ENCODE data around the gene ENKD1. TPM values are rescaled to one million over a fixed set of nuclear protein-coding genes. Genes with fewer than 3 reads are reported as not detected.

ENKD1 gene
- total and polyA plus RNA-seq, 2 of the 4 experiments (the other 2 are of a cell fraction), result 2.9 to 6.3 TPM

DNA sequence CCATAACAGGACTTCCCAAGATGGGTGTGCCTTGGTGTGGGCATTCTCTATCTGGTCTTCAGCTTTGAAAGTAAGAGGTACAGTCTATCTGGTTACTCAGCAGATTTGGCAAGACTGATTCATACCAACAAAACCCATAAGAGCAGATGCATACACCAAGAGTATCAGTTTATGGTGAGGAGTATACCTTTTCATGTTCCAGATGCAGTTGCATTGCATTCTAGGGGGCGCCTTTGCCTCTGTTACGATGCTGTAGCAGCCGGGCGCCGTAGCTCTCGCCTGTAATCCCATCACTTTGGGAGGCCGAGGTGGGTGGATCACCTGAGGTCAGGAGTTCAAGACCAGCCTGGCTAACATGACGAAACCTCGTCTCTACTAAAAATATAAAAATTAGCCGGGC, 52.7 kb downstream of the ENKD1 start:
- Histone ChIP-seq H3K18ac (ENCODE audit: low read depth, low read length) (no peak overlapping the region), H4K8ac (ENCODE audit: low read depth in 2 of 2, low read length in 2 of 2) (no peak overlapping the region), H3K14ac (replicated peaks; ENCODE audit: low read depth, low read length) (no peak overlapping the region), H4K5ac (ENCODE audit: low read depth, low read length) (no peak overlapping the region), H4K20me1 (ENCODE audit: insufficient read depth, low read length) (no peaks in the 10 kb centered on the region; the same call in 1 of the 2 replicates), H2AK5ac (ENCODE audit: low read depth, low read length) (no peak overlapping the region), H2AFZ (replicated peaks; ENCODE audit: low read length, poor library complexity) (no peak overlapping the region), H3K56ac (ENCODE audit: extremely low read depth, insufficient read depth, low read length) (no peak overlapping the region), H3K36me3 (ENCODE audit: control insufficient read depth, insufficient read depth, low read length) (peaks cover 20% of the 10 kb centered on the region), H4K91ac (ENCODE audit: insufficient read depth, low read depth, low read length) (no peak overlapping the region), H2BK5ac (ENCODE audit: low read depth, low read length, poor library complexity, severe bottlenecking) (no peak overlapping the region), H3K4me3 (ENCODE audit: insufficient read depth, low read depth, low read length) (no peak overlapping the region), H2AK9ac (replicated peaks; ENCODE audit: low read depth, low read length, poor library complexity) (no peak overlapping the region), H3K23ac (ENCODE audit: low read depth, low read length) (no peak overlapping the region), H3K4me2 (ENCODE audit: low read depth, low read length) (no peak overlapping the region), H3K27me3 (ENCODE audit: control insufficient read depth, insufficient read depth, low read length) (no peaks in the 10 kb centered on the region), H3K9me3 (ENCODE audit: control insufficient read depth, insufficient read depth, low read length) (no peaks in the 10 kb centered on the region), H3K9me1 (ENCODE audit: insufficient read depth, low read length) (peaks cover 2% of the 10 kb centered on the region; the same call in 1 of the 2 replicates), H2BK15ac (ENCODE audit: low read depth, low read length) (no peak overlapping the region), H3K9ac (ENCODE audit: low read depth, low read length) (no peak overlapping the region), H2BK20ac (ENCODE audit: low read depth, low read length) (no peak overlapping the region), H3K79me1 (ENCODE audit: low read depth in 1 of 2, low read length in 2 of 2) (peaks cover 19 to 33% of the 10 kb centered on the region in 2 experiments), H3K4me1 (ENCODE audit: control insufficient read depth, insufficient read depth, low read length) (no peaks in the 10 kb centered on the region), H3K4ac (ENCODE audit: low read depth, low read length) (no peak overlapping the region), H2BK120ac (ENCODE audit: low read depth, low read length) (no peak overlapping the region), H3K27ac (ENCODE audit: insufficient read depth, low read length) (no peak overlapping the region)
- ChIA-PET POLR2A (ENCODE audit: unreplicated experiment) (interaction anchor here (0.7 kb wide), 1 partner anchor 19 kb away, joined by 12 read pairs; no protein-coding TSS in a partner anchor), CTCF (no interaction called here)
- dilution Hi-C loops (cut with HindIII; ENCODE audit: low sequenced_read_pairs, unreplicated experiment), result no loop called here
- TF ChIP-seq SMC3 (IDR thresholded peaks at IDR 0.05; ENCODE audit: low read depth, low read length), result no peak
- TF ChIP-seq, protein P1, sequence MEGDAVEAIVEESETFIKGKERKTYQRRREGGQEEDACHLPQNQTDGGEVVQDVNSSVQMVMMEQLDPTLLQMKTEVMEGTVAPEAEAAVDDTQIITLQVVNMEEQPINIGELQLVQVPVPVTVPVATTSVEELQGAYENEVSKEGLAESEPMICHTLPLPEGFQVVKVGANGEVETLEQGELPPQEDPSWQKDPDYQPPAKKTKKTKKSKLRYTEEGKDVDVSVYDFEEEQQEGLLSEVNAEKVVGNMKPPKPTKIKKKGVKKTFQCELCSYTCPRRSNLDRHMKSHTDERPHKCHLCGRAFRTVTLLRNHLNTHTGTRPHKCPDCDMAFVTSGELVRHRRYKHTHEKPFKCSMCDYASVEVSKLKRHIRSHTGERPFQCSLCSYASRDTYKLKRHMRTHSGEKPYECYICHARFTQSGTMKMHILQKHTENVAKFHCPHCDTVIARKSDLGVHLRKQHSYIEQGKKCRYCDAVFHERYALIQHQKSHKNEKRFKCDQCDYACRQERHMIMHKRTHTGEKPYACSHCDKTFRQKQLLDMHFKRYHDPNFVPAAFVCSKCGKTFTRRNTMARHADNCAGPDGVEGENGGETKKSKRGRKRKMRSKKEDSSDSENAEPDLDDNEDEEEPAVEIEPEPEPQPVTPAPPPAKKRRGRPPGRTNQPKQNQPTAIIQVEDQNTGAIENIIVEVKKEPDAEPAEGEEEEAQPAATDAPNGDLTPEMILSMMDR (conservative IDR thresholded peaks at IDR 0.05; ENCODE audit: low read depth, low read length), result peak; percentile 6; the same call in 1 of the 2 replicates
- TF ChIP-seq, protein P2, sequence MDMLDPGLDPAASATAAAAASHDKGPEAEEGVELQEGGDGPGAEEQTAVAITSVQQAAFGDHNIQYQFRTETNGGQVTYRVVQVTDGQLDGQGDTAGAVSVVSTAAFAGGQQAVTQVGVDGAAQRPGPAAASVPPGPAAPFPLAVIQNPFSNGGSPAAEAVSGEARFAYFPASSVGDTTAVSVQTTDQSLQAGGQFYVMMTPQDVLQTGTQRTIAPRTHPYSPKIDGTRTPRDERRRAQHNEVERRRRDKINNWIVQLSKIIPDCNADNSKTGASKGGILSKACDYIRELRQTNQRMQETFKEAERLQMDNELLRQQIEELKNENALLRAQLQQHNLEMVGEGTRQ (IDR thresholded peaks at IDR 0.05; ENCODE audit: low read depth, low read length), result no peak
- no TSS peak for BruUV-seq (replicated peaks)
- no peak for ATAC-seq (ENCODE audit: low read depth)
- intact Hi-C loops (cut with micrococcal nuclease), result no loop called here
- WGBS, 2 experiments (ENCODE audit: extremely low coverage in 2 of 2, insufficient read length in 1 of 2), result 96% methylated on average over 7 of the region's 10 CpGs; no CpG with 5 or more reads in 1 of the 2 experiments
- DNase-seq, result no peak
- in situ Hi-C loops (cut with MboI; ENCODE audit: low sequenced_read_pairs), result no loop called here

Other genes with a start within 250 kb of the ENKD1 start
- gene HSD11B2, start 235.6 kb downstream of the ENKD1 start, total RNA-seq (2012; rRNA removed), result not detected in 2 replicates
- 0.26 and 0.27 TPM in 2 replicates for gene HSD11B2, start 235.6 kb downstream of the ENKD1 start, polyA plus RNA-seq (2012; rRNA removed)
- 112 and 128 TPM in 2 replicates for gene ATP6V0D1, start 185.6 kb downstream of the ENKD1 start, total RNA-seq (2012; rRNA removed)
- gene ATP6V0D1, start 185.6 kb downstream of the ENKD1 start, polyA plus RNA-seq (2012; rRNA removed), result 123 and 124 TPM in 2 replicates
- not detected in 2 replicates for gene AGRP, start 183.2 kb downstream of the ENKD1 start, total RNA-seq (2012; rRNA removed)
- not detected in 2 replicates for gene AGRP, start 183.2 kb downstream of the ENKD1 start, polyA plus RNA-seq (2012; rRNA removed)
- gene RIPOR1, start 137.9 kb downstream of the ENKD1 start, total RNA-seq (2012; rRNA removed), result 9.5 and 15.8 TPM in 2 replicates
- 33.0 and 41.3 TPM in 2 replicates for gene RIPOR1, start 137.9 kb downstream of the ENKD1 start, polyA plus RNA-seq (2012; rRNA removed)
- gene CTCF, start 104.2 kb downstream of the ENKD1 start, total RNA-seq (2012; rRNA removed), result 22.8 and 26.4 TPM in 2 replicates
- 16.1 and 16.7 TPM in 2 replicates for gene CTCF, start 104.2 kb downstream of the ENKD1 start, polyA plus RNA-seq (2012; rRNA removed)
- gene CARMIL2, start 21.6 kb downstream of the ENKD1 start, total RNA-seq (2012; rRNA removed), result 0.18 and 0.28 TPM in 2 replicates
- 0.77 and 0.97 TPM in 2 replicates for gene CARMIL2, start 21.6 kb downstream of the ENKD1 start, polyA plus RNA-seq (2012; rRNA removed)
- 12.8 and 15.6 TPM in 2 replicates for gene ACD, start 6.5 kb downstream of the ENKD1 start, total RNA-seq (2012; rRNA removed)
- gene ACD, start 6.5 kb downstream of the ENKD1 start, polyA plus RNA-seq (2012; rRNA removed), result 31.1 and 38.9 TPM in 2 replicates
- gene PARD6A, start 5.8 kb downstream of the ENKD1 start, total RNA-seq (2012; rRNA removed), result 0.28 and 0.36 TPM in 2 replicates
- gene PARD6A, start 5.8 kb downstream of the ENKD1 start, polyA plus RNA-seq (2012; rRNA removed), result 0.55 and 0.65 TPM in 2 replicates
- gene C16orf86, start 64 bp upstream of the ENKD1 start, total RNA-seq (2012; rRNA removed), result 0.28 and 0.54 TPM in 2 replicates
- 0.63 and 0.70 TPM in 2 replicates for gene C16orf86, start 64 bp upstream of the ENKD1 start, polyA plus RNA-seq (2012; rRNA removed)
- gene GFOD2, start 52.6 kb upstream of the ENKD1 start, total RNA-seq (2012; rRNA removed), result 15.8 and 18.1 TPM in 2 replicates
- gene GFOD2, start 52.6 kb upstream of the ENKD1 start, polyA plus RNA-seq (2012; rRNA removed), result 12.3 and 13.3 TPM in 2 replicates
- gene RANBP10, start 139.8 kb upstream of the ENKD1 start, total RNA-seq (2012; rRNA removed), result 2.2 and 2.7 TPM in 2 replicates
- gene RANBP10, start 139.8 kb upstream of the ENKD1 start, polyA plus RNA-seq (2012; rRNA removed), result 12.1 and 13.0 TPM in 2 replicates
- gene TSNAXIP1, start 140.1 kb upstream of the ENKD1 start, total RNA-seq (2012; rRNA removed), result 0.56 and 0.72 TPM in 2 replicates
- 1.4 and 1.6 TPM in 2 replicates for gene TSNAXIP1, start 140.1 kb upstream of the ENKD1 start, polyA plus RNA-seq (2012; rRNA removed)
- gene THAP11, start 175.6 kb upstream of the ENKD1 start, total RNA-seq (2012; rRNA removed), result 13.3 and 13.9 TPM in 2 replicates
- gene THAP11, start 175.6 kb upstream of the ENKD1 start, polyA plus RNA-seq (2012; rRNA removed), result 14.5 and 16.7 TPM in 2 replicates
- gene NUTF2, start 180.2 kb upstream of the ENKD1 start, total RNA-seq (2012; rRNA removed), result 42.7 and 55.0 TPM in 2 replicates
- 361 and 399 TPM in 2 replicates for gene NUTF2, start 180.2 kb upstream of the ENKD1 start, polyA plus RNA-seq (2012; rRNA removed)
- gene CENPT, start 180.9 kb upstream of the ENKD1 start, total RNA-seq (2012; rRNA removed), result 33.3 TPM in 2 replicates
- gene CENPT, start 180.9 kb upstream of the ENKD1 start, polyA plus RNA-seq (2012; rRNA removed), result 83.1 and 86.4 TPM in 2 replicates
- gene EDC4, start 206.3 kb upstream of the ENKD1 start, total RNA-seq (2012; rRNA removed), result 33.2 and 34.2 TPM in 2 replicates
- 64.0 and 66.1 TPM in 2 replicates for gene EDC4, start 206.3 kb upstream of the ENKD1 start, polyA plus RNA-seq (2012; rRNA removed)
- not detected in 2 replicates for gene NRN1L, start 218.1 kb upstream of the ENKD1 start, total RNA-seq (2012; rRNA removed)
- 0.27 and 0.32 TPM in 2 replicates for gene NRN1L, start 218.1 kb upstream of the ENKD1 start, polyA plus RNA-seq (2012; rRNA removed)
- gene PSKH1, start 226.5 kb upstream of the ENKD1 start, total RNA-seq (2012; rRNA removed), result 10.3 and 11.5 TPM in 2 replicates
- gene PSKH1, start 226.5 kb upstream of the ENKD1 start, polyA plus RNA-seq (2012; rRNA removed), result 26.5 and 26.7 TPM in 2 replicates